ENCODE results near the gene TXN2. TPM values are rescaled to one million over a fixed set of nuclear protein-coding genes. Genes with fewer than 3 reads are reported as not detected.

The TXN2 gene
- total RNA-seq, 1 donor from 2014 or later, result 67.3 TPM

GRCh38 chr22:36423461-36424404 lies 57.7 kb downstream of the TXN2 start:
- no peak for DNase-seq (ENCODE audit: low spot score)
- H3K27ac Mint-ChIP-seq (ENCODE audit: unreplicated experiment), result no peak overlapping the region
- H3K9me3 Mint-ChIP-seq (ENCODE audit: unreplicated experiment), result no peaks in the 10 kb centered on the region
- no peak overlapping the region for H3K4me3 Mint-ChIP-seq (ENCODE audit: unreplicated experiment)
- TF ChIP-seq CTCF (IDR thresholded peaks at IDR 0.05; ENCODE audit: unreplicated experiment), result no peak
- no peaks in the 10 kb centered on the region for H3K27me3 Mint-ChIP-seq (ENCODE audit: unreplicated experiment)
- no peaks in the 10 kb centered on the region for H3K36me3 Mint-ChIP-seq (ENCODE audit: low read depth, unreplicated experiment)
- H3K4me1 Mint-ChIP-seq (ENCODE audit: unreplicated experiment), result peaks cover 24% of the 10 kb centered on the region

DNA sequence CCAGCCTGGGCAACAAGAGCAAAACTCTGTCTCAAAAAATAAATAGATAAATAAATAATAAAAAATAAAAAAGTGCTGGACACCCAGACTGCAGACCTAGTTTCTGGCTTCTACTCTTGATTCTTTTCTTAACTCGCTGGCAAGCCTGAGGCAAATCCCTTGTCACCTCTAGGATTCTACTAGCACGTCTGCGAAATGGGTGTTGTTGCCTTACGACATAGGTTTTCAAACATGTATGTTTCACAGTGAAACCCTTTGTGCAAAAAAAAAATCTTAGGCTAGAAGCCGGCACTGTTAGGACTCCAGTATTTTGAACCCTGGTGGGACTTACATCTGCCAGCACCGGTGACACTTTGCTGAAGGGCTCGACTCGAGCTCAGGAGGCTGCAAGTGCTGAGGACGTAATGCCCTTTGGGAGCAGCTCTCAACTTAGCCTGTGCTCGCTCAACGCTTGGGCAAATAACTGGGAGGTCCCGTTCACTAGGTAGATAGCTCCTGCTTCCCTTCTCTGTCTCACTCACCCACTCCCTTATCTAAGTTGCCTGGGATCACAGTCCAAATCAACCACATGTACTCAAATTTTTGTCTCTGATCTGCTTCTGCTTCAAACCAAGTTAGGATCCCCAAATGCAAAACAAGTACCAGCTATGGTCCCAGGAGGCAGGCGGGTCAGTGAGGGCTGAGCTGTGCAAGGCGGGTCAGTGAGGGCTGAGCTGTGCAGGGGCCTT lies 59.0 kb downstream of the TXN2 start:
- no peak for TF ChIP-seq CTCF (IDR thresholded peaks at IDR 0.05; ENCODE audit: unreplicated experiment)
- H3K9me3 Mint-ChIP-seq (ENCODE audit: unreplicated experiment), result no peaks in the 10 kb centered on the region
- no peaks in the 10 kb centered on the region for H3K36me3 Mint-ChIP-seq (ENCODE audit: low read depth, unreplicated experiment)
- no peak for DNase-seq (ENCODE audit: low spot score)
- H3K4me3 Mint-ChIP-seq (ENCODE audit: unreplicated experiment), result no peak overlapping the region
- H3K27me3 Mint-ChIP-seq (ENCODE audit: unreplicated experiment), result no peaks in the 10 kb centered on the region
- no peak overlapping the region for H3K27ac Mint-ChIP-seq (ENCODE audit: unreplicated experiment)
- peaks cover 20% of the 10 kb centered on the region for H3K4me1 Mint-ChIP-seq (ENCODE audit: unreplicated experiment)

GRCh38 chr22:36419912-36420882 lies 61.2 kb downstream of the TXN2 start:
- DNase-seq (ENCODE audit: low spot score), result no peak

More at GRCh38 chr22:36419912-36420882, 61.2 kb downstream of the TXN2 start:
- peaks cover 8% of the 10 kb centered on the region for H3K4me1 Mint-ChIP-seq (ENCODE audit: unreplicated experiment)
- no peak for TF ChIP-seq CTCF (IDR thresholded peaks at IDR 0.05; ENCODE audit: unreplicated experiment)
- H3K9me3 Mint-ChIP-seq (ENCODE audit: unreplicated experiment), result no peaks in the 10 kb centered on the region
- H3K36me3 Mint-ChIP-seq (ENCODE audit: low read depth, unreplicated experiment), result no peaks in the 10 kb centered on the region
- no peak overlapping the region for H3K4me3 Mint-ChIP-seq (ENCODE audit: unreplicated experiment)
- H3K27ac Mint-ChIP-seq (ENCODE audit: unreplicated experiment), result no peak overlapping the region
- no peaks in the 10 kb centered on the region for H3K27me3 Mint-ChIP-seq (ENCODE audit: unreplicated experiment)
